ENCODE measurements around the gene RPL32. TPM values are rescaled to one million over a fixed set of nuclear protein-coding genes. Genes with fewer than 3 reads are reported as not detected.

The RPL32 gene
- total and polyA plus RNA-seq, 12 donors: 695 to 2,745 (median 1,305) TPM

GRCh38 chr3:12818773-12819172 lies 22.6 kb downstream of the RPL32 start:
- Histone ChIP-seq H3K4me1 (replicated peaks in 1 of 2) (peaks cover 0 to 4% of the 10 kb centered on the region in 2 donors), H3K4me3 (no peak overlapping the region), H3K27me3 (no peaks in the 10 kb centered on the region), H3K27ac (no peak overlapping the region), H3K36me3 (replicated peaks in 1 of 2) (peaks cover 0 to 22% of the 10 kb centered on the region in 2 donors), H3K9me3 (replicated peaks in 1 of 3) (no peaks in the 10 kb centered on the region)
- TF ChIP-seq POLR2A (IDR thresholded peaks at IDR 0.05): no peak
- no peak for TF ChIP-seq CTCF (IDR thresholded peaks at IDR 0.05)
- intact Hi-C loops (cut with DNase I): no loop called here
- WGBS, 4 donors: 60 to 67% (median 64%) methylated on average over 5 of the region's 5 CpGs
- no peak for DNase-seq

- Histone ChIP-seq H3K27ac (no peak overlapping the region), H3K36me3 (replicated peaks in 1 of 2) (peaks cover 0 to 22% of the 10 kb centered on the region in 2 donors), H3K4me3 (no peak overlapping the region), H3K9me3 (replicated peaks in 1 of 3) (no peaks in the 10 kb centered on the region), H3K27me3 (no peaks in the 10 kb centered on the region), H3K4me1 (replicated peaks in 1 of 2) (peaks cover 0 to 4% of the 10 kb centered on the region in 2 donors)
- no peak for DNase-seq
- intact Hi-C loops (cut with DNase I): no loop called here
- no peak for TF ChIP-seq CTCF (IDR thresholded peaks at IDR 0.05)
- 91 to 98% (median 93%) methylated on average over 8 of the region's 8 CpGs for WGBS, 4 donors
Measured at GRCh38 chr3:12818273-12818672, 23.1 kb downstream of the RPL32 start.

- H3K4me1 ChIP-seq (replicated peaks in 1 of 2): peaks cover 0 to 4% of the 10 kb centered on the region in 2 donors
- no peak overlapping the region for H3K4me3 ChIP-seq
- H3K27me3 ChIP-seq: no peaks in the 10 kb centered on the region
- DNase-seq: no peak
- TF ChIP-seq POLR2A (IDR thresholded peaks at IDR 0.05) (no peak), CTCF (IDR thresholded peaks at IDR 0.05) (no peak)
- H3K9me3 ChIP-seq (replicated peaks in 1 of 3): no peaks in the 10 kb centered on the region
- WGBS, 4 donors: 61 to 100% (median 67%) methylated on average over 1 to 16 of the region's 16 CpGs; no CpG with 5 or more reads in 1 of the 4 donors
- no peak overlapping the region for H3K27ac ChIP-seq
- intact Hi-C loops (cut with DNase I): no loop called here
- H3K36me3 ChIP-seq (replicated peaks in 1 of 2): peaks cover 0 to 22% of the 10 kb centered on the region in 2 donors
Measured at GRCh38 chr3:12817343-12817710, 24.0 kb downstream of the RPL32 start.

GRCh38 chr3:12816521-12817342 lies 24.6 kb downstream of the RPL32 start:
- Histone ChIP-seq H3K27ac (no peak overlapping the region), H3K4me1 (replicated peaks in 1 of 2) (peaks cover 0 to 4% of the 10 kb centered on the region in 2 donors), H3K27me3 (no peaks in the 10 kb centered on the region), H3K9me3 (replicated peaks in 1 of 3) (no peaks in the 10 kb centered on the region), H3K4me3 (no peak overlapping the region), H3K36me3 (replicated peaks in 1 of 2) (peaks cover 0 to 22% of the 10 kb centered on the region in 2 donors)
- intact Hi-C loops (cut with DNase I): no loop called here
- DNase-seq: no peak
- WGBS, 4 donors: 92 to 97% (median 94%) methylated on average over 14 to 34 of the region's 34 CpGs
- no peak for TF ChIP-seq CTCF (IDR thresholded peaks at IDR 0.05)

Data from adrenal gland (tissue), 12 donors.